RWPE2 (cell line): ENCODE results near the gene HSPA12A.

ENCODE experiments used
- ATAC-seq: fragments of 200-7000 bp; cut with Tn5 transposase; 3 replicates; pipeline ENCODE4 v1.9.1; 2021; ENCODE audit warnings: low read depth
- DNase-seq: peaks from one replicate; pipeline ENCODE4 v3.0.0-alpha.2; 2020; ENCODE audit warnings: low spot score
- H3K27ac ChIP-seq: fragments of 450-650 bp; 2 replicates; pipeline ENCODE4 v1.5.1; 2017; ENCODE audit warnings: mild to moderate bottlenecking; ENCODE audit not compliant: poor library complexity, severe bottlenecking
- H3K27me3 ChIP-seq: fragments of 250-450 bp; sonication (Bioruptor Pico); 2 replicates; pipeline ENCODE4 v1.5.1; 2021; ENCODE audit warnings: mild to moderate bottlenecking, moderate library complexity; ENCODE audit not compliant: insufficient read depth, poor library complexity, severe bottlenecking
- H3K36me3 ChIP-seq: fragments of 250-450 bp; sonication (Bioruptor Pico); 2 replicates; pipeline ENCODE4 v1.5.1; 2020; ENCODE audit warnings: low read depth, mild to moderate bottlenecking, moderate library complexity
- H3K4me1 ChIP-seq: fragments of 250-450 bp; sonication (Bioruptor Pico); 2 replicates; pipeline ENCODE4 v1.5.1; 2021; ENCODE audit warnings: mild to moderate bottlenecking, moderate library complexity; ENCODE audit not compliant: insufficient read depth, poor library complexity, severe bottlenecking
- H3K4me3 ChIP-seq: fragments of 250-450 bp; sonication (Bioruptor Pico); 2 replicates; pipeline ENCODE4 v1.5.1; 2021; ENCODE audit warnings: mild to moderate bottlenecking, moderate library complexity; ENCODE audit not compliant: severe bottlenecking
- H3K9me3 ChIP-seq: fragments of 250-450 bp; sonication (Bioruptor Pico); 2 replicates; pipeline ENCODE4 v1.5.1; 2021; ENCODE audit warnings: mild to moderate bottlenecking, moderate library complexity; ENCODE audit not compliant: severe bottlenecking
- CTCF ChIP-seq: fragments of 450-650 bp; IDR thresholded peaks from one replicate; pipeline ENCODE4 v1.5.1; 2017; ENCODE audit warnings: mild to moderate bottlenecking, moderate library complexity; ENCODE audit not compliant: poor library complexity, severe bottlenecking

Gene HSPA12A

GRCh38 chr10:116698364-116698763 lies 44.0 kb downstream of the HSPA12A start:
- Histone ChIP-seq H3K27ac (no peak overlapping the region), H3K9me3 (no peaks in the 10 kb centered on the region), H3K4me1 (no peaks in the 10 kb centered on the region), H3K36me3 (no peaks in the 10 kb centered on the region), H3K4me3 (no peak overlapping the region), H3K27me3 (no peaks in the 10 kb centered on the region)
- no peak for TF ChIP-seq CTCF
- DNase-seq (no peak), ATAC-seq (no peak)

DNA sequence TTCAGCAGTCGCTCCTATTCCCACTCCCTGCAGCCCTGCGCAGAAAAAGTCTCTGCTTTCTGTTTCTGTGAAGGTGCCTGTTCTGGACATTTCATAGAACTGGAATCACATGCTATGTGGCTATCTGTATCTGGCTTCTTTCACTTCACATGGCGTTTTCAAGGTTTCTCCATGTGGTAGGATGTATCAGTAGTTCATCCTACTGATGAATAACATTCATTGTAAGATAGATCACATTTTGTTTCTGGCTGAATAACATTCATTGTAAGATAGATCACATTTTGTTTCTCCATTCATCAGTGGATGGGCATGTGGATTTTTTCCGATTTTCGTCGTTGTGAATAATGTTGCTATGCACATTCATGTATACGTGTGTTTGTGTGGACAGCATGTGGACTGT lies 44.5 kb downstream of the HSPA12A start:
- Histone ChIP-seq H3K27me3 (no peaks in the 10 kb centered on the region), H3K36me3 (no peaks in the 10 kb centered on the region), H3K4me1 (no peaks in the 10 kb centered on the region), H3K27ac (no peak overlapping the region), H3K9me3 (no peaks in the 10 kb centered on the region), H3K4me3 (no peak overlapping the region)
- no peak for TF ChIP-seq CTCF
- ATAC-seq (no peak), DNase-seq (no peak)

DNA sequence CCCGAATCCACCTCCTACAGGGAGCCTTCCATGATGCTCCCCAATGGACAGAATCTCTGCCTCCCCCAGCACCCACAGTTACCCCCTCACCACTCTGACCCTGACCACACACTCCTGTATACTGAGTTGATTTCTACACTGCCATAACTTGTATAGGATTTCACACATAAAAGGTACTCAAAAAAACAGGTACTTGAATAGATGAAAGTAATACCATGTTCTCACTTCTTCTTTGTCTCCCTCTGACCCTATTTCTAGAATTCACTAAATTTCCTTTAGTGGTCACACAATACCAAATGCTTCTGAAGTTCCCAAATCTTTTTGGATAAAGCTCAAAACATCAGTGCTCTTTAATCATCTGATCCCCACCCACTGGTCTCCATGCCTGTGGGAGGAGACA lies 45.4 kb downstream of the HSPA12A start:
- Histone ChIP-seq H3K4me3 (no peak overlapping the region), H3K4me1 (no peaks in the 10 kb centered on the region), H3K9me3 (no peaks in the 10 kb centered on the region), H3K27ac (no peak overlapping the region), H3K36me3 (no peaks in the 10 kb centered on the region), H3K27me3 (no peaks in the 10 kb centered on the region)
- ATAC-seq (no peak), DNase-seq (no peak)
- no peak for TF ChIP-seq CTCF

DNA sequence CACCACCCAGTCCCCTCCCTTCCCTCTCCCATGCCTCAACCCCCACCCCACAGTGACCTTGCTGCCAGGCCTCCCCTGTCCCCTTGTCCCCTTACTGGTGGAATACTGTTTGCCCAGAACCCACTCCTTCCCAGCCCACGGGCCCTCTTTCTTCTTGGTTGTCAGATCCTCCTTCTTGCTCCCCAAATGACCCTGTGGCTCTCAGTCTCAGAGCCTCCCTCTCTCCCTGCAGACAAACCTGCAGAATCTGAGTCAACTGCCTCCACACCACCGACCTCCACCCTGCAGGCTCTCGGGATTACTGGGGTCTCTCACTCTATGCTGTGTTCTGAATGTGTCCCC lies 47.5 kb downstream of the HSPA12A start:
- no peaks in the 10 kb centered on the region for H3K36me3 ChIP-seq
- ATAC-seq (no peak), DNase-seq (no peak)
- H3K4me3 ChIP-seq: no peak overlapping the region
- H3K27me3 ChIP-seq: no peaks in the 10 kb centered on the region
- H3K4me1 ChIP-seq: no peaks in the 10 kb centered on the region
- no peak for TF ChIP-seq CTCF
- no peak overlapping the region for H3K27ac ChIP-seq
- H3K9me3 ChIP-seq: no peaks in the 10 kb centered on the region

DNA sequence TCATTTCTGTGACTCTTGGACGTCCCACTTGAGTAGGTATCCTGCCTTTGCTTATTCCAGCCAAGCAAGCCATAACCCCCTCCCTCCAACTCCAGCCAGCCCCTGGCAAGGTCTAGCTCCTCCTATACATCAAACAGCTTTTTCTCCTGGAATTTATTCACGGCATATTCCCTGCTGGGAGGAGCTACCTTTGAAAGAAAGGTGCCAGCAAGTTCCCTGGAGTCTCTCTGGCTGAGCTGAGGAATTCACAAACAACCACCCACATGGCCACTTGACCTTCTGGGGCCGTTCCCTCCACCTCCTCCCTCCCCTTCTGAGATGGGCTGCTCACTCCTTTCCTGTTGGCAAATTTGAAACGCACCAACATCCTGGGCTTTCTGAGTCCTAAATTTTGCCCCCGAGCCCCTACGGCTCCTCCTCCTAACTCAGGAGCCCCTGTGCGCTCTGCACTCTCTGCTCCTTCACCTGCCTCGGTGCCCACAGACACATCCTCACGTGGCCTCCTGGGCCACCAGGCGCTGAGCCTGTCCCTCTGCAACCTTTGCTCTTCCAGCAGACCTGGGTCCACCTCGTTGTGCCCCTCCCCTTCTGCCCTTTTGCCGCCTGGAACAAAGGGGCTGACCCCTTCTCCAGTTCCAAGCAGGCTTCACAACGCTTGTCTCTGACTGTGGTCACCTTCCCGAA lies 48.0 kb downstream of the HSPA12A start:
- H3K27me3 ChIP-seq: no peaks in the 10 kb centered on the region
- H3K36me3 ChIP-seq: no peaks in the 10 kb centered on the region
- ATAC-seq (no peak), DNase-seq (no peak)
- no peaks in the 10 kb centered on the region for H3K4me1 ChIP-seq
- TF ChIP-seq CTCF: no peak
- H3K9me3 ChIP-seq: no peaks in the 10 kb centered on the region
- no peak overlapping the region for H3K4me3 ChIP-seq
- no peak overlapping the region for H3K27ac ChIP-seq
